Stimulated activated CD8-positive, alpha-beta memory T cell treated with anti-CD3 and anti-CD28 coated beads, Interleukin-4, amount 100 ng/mL, for 48 hours (primary cell): ENCODE measurements around the gene RNF11.

Experiments used
- DNase-seq: peaks from one replicate; pipeline ENCODE4 v3.0.0-alpha.2; 2020

The RNF11 gene

DNA sequence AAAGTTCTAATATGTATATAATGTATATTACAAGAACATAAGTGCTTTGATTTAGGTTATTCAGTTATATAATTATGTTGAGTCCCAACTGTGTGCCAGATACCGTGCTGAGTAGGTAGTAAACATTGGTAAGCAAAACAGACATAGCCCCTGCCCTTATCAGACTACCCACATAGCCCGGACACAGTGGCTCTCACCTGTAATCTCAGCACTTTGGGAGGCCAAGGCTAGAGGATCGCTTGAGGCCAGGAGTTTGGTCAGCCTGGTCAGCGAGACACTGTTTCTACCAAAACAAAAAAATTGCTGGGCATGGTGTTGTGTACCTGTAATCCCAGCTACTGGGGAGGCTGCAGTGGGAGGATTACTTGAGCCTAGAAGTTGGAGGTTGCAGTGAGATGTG is 30.7 kb downstream of the RNF11 start:
- DNase-seq: no peak

DNA sequence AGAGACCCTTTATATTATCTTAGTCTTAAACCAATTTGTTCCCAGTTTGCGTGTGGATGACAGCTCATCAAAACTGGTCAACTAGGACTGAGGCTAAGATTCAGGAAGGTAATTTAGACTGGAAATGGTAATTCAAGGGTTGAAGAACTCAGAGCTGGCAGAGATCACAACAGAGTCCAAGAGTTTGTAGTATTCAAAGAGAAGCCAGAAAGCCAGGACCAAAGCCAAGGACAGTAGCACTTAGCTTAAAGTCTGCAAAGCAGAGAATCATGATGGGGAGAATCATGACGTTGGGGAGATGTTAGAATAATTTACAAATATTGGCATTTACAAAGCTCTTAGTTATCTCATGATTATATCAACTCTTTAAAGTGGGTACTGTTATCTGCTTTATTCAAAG is 32.6 kb downstream of the RNF11 start:
- no peak for DNase-seq

DNA sequence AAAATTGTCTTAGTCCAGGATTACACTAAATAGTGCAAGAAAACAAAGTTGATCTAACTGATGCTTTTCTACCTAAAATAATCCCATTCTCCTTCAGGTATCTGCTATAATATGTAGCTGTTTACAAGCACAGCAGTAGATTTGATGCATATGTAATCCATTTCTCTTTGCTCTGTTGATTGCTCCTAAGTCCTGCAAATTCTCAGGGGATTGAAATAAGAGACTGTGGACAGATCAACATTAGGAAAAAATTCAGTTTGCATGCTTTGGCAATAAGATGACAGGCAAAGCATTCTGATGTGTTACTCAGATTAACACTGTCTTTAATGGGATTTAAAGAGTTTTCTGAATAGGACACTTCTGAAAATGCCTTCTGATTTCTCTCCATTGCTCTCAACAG is 34.7 kb downstream of the RNF11 start:
- DNase-seq: no peak

- no peak for DNase-seq
These were observed 36.8 kb downstream of the RNF11 start for GRCh38 chr1:51272916-51273315.

DNA sequence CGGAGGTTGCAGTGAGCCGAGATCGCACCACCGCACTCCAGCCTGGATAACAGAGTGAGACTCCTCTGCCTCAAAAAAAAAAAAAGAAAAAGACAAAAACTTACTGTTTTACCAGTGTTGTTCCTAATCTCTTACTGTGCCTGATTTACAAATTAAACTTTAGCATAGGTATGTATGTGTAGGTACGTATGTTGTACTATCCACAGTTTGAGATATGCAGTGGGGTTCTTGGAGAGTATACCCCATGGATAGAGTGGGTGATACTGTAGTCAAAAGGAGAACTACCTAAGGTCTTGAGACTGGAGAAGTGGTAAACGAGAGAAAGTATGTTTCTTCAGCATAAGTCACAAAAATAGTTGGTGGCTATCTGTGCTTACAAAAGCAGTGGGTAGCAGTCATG is 38.6 kb downstream of the RNF11 start:
- DNase-seq: no peak

DNA sequence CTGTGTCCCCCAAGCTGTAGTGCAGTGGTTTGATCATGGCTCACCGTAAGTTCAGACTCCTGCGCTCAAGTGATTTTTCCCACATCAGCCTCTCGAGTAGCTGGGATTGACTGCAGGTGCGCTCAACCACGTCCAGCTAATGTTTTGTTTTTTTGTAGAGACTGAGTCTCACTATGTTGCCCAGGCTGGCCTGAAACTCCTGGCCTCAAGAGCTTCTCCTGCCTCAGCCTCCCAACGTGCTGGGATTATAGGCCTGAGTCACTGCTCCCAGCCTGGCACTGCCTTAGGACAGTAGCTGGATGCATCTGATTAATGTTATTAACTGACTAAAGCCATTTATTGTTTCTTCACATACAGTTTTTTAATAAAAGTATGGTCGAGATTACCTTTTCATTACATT is 40.2 kb downstream of the RNF11 start:
- DNase-seq: no peak

DNA sequence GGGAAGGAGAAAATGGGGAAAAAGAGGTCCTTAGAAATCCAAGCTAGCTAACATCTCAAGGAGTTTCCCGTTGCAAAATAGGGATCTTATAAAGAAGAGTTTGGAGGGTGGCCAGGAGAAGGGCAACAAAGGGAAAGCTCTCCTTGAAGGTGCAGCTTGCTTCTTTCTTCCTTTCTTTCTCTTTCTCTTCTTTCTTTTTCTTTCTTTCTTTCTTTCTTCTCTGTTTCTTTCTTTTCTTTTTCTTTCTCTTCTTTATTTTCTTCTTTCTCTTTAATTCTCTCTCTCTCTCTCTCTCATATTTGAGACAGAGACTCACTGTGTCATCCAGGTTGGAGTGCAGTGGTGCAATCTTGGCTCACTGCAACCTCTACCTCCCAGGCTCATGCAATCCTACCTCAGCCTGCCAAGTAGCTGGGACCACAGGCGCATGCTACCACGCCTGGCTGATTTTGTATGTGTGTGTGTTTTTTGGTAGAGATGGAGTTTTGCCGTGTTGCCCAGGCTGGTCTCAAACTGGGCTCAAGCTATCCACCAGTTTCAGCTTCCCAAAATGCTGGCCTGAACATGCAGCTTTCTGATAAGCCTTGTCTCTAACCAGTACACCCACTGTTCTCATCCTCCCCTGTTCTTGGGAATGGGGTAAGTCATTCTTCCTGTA is 44.4 kb downstream of the RNF11 start:
- no peak for DNase-seq

- no peak for DNase-seq
These were observed 45.7 kb downstream of the RNF11 start for GRCh38 chr1:51281807-51282206.

DNA sequence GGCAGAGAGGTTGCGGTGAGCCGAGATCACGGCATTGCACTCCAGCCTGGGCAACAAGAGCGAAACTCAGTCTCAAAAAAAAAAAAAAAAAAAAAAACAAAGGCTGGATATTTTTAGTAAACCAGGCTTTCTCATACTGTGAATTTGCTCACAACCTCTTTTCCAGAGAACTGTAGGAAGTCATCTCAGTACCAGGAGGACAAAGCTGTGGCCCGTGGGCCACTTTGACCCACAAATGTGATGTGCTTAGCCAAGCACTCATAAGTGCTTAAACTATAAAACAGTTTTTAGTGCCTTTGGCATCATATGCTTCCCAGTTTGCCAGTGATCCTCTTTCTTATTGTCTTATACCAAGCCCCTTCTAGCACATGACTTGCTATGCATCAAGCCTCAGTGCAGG is 46.5 kb downstream of the RNF11 start:
- DNase-seq: no peak

- DNase-seq: no peak
These were observed 47.9 kb downstream of the RNF11 start for GRCh38 chr1:51283979-51284378.

DNA sequence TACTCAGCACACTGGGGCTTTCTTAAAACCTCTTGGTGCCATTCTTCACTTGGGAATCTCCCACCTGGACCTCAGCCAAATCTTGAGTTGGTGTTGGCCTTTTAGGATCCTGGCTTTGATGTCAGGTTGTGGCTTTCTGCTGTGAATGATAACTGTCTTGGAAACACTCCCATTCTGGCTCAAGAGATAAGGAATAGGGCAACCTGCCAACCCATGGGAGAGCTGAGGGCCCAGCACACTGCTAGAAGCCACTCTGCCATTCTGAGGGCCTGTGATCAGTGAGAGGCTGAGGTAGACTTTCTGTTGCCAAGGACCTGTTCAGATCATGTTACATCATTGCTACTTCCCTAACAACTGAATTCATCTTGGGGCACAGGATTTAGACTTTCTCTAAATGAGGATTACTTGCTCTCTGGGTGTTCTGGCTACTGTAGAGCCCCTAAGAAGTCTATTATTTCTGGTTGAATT is 48.4 kb downstream of the RNF11 start:
- no peak for DNase-seq

DNA sequence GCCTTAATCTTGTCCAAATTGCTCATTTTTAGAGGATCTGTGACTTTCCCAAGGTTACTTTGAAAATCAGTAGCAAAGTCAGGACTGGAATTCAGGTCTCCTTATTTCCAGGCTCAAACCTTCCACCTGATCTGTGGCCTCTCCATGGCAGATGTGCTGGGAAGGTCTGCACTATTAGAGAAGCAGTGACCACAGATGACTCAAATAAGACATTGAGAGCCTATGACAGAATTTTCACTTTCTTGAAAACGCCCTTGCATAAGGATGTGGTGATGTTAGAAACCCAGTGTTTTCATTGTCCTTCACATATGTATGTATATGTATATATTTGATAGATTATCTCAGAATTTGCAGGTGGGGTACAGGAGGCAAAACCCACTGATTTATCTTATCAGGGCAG is 49.0 kb downstream of the RNF11 start:
- no peak for DNase-seq

DNA sequence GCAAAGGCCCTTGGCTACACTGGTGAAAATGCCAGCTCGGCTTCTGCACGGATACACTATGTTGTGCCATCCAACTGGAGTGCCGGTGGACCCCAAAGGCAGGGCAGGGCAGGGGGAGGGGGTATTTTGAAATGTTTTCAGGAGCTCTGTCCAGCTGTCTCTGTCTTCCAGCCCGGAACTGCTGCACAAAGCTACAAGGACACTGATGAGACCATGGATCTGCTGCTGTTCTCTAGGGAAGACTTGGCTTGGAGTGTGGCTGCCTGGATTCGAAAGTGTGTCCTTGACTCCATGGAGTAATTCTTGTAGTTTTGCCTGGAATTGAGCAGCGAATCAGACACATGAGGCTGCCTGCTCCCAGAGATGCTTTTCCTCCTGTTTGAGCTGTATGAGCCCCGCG is 51.9 kb downstream of the RNF11 start:
- no peak for DNase-seq

DNA sequence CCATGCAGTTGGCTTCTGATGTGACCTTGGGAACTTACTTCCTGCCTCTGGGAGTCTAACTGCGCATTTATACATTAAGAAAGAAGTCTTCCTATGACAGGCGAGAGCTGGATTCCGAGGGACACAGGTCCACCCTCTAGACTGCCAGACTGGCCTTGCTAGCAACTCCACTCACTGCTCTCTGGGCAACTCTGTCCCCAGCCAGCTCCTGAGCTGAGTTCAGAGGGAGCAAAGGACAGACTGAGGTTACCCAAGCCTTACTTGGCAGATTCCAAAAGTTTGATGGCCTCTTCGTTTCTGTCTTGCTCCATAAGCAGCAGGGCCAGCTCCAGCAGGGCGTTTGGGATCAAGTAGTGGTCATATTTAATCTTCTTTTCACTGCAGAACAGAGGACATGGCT is 52.5 kb downstream of the RNF11 start:
- DNase-seq: no peak

DNA sequence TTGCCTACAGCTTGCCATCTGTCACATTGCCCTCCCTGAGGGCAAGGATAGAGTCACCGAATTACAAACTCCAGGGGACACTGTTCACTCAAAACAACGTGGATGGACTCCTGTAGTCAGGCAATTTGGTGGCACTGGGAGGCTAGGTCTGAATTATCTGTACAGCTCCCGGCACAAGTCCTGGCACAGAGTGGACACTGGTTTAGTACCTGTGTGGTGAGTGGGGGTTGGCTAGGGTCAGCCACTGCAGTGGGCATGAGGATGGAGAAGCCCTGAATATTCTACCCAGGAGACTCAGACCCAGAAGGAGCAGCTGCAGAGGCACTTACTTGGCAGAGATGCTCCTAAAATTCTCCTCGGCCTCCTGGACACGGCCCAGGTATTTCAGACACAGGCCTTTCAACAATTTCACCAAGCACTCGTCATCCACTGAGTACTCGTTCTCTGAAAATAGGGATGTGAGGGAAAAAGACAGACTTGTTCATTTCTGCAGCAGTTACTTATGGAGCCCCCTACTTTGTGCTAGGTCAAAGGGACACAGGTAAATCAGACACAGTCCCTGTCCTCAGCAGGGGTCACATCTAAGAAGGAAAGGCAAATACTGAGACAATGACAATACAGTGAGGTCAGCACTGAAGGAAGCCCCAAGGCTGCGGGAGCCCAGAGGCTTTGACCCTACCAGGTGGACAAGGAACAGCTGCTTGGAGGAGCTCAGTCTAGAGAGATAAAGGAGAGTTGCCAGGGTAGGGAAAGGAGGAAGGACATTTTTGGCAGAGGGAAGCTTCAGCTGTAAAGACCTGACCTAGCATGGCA is 53.8 kb downstream of the RNF11 start:
- no peak for DNase-seq

GRCh38 chr1:51290489-51290847 is 54.4 kb downstream of the RNF11 start:
- no peak for DNase-seq

- DNase-seq: no peak
These were observed 57.9 kb downstream of the RNF11 start for GRCh38 chr1:51293898-51294515.

- no peak for DNase-seq
These were observed 58.6 kb downstream of the RNF11 start for GRCh38 chr1:51294566-51295184.

- no peak for DNase-seq
These were observed 59.9 kb downstream of the RNF11 start for GRCh38 chr1:51295926-51296325.

DNA sequence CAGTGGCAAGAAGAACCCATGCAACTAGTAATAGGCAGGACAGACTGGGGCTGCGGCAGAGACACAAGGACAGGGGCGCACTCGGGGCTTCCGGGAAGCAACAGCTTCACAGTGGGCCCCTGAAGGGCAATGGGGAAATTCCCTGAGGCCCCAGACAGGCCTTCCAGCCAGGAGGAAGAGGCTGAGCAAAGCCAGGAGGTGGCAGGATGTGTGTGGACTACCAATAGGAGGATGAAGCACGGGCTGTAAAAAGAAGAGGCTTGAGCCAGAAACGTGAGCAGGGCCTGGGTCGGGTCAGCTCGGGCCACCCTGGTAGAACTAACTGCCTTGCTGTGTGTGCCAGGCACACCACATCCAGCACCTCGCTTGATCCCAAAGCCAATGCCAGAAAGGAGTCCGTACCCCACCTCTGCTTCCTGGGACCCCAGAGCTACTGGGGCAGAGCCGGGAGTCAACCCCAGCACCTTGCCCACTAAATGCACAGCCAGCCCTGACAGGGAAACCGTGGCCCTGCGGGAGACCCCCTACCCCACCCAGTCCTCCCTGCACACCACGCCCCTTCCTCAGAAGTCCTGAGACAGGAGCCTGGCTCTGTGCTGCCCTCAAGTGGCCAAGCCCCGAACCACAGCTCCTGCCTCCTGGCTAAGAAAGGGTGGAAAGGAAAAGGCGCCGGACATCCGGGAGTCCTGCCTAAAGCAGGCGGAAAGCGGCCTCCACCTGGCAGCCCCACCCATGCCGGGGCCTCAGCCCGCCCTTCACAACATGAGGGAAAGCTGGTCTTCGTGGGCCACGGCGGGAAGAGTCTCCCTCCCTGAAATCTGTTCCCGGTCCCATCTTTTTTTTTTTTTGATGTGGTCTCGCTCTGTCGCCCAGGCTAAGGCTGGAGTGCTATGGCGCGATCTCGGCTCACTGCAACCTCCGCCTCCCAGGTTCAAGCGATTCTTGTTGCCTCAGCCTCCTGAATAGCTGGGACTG is 60.6 kb downstream of the RNF11 start:
- DNase-seq: peak; percentile 92

DNA sequence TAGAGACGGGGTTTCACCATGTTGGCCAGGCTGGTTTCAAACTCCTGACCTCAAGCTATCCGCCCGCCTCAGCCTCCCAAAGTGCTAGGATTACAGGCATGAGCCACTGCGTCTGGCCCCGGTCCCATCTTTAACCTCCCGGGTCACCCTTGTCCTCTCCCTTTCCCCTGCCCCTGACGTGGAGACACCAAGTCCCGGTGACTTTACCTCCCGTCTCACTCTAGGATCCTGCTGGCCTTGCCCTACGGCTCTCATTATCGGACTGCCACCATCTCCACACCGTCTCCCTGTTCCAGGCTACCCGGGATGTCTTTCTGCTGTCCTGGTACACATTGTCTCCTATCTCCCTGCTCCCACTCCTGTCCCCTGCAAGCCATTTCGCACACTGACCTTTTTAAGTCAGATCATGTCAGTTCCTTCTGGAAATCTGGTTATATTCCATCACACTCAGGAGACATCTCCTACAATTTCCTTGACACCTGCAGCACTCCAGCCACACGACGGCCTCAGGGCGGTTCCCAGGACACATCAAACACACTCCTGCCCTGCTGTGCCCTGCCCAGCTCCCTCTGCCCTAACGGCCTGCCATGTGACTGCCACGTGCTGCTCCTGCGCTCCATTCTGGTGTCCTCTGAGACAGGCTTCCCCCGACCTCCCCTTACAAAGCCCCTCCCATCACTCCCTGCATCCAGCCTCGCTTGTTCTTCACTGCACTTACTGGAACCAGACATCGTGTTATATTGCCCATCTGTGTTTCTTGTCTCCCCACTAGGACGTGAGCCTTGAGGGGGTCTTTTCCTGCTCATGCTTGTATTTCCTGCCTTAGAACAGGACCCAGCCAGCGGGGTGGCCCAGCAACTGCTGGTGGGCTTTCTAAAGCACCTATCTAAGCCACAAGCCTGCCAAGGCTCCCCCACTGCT is 61.6 kb downstream of the RNF11 start:
- DNase-seq: no peak
